GM21390 (cell line): Measurements from ENCODE around the gene GNG7.

Experiments used
- ATAC-seq: cut with Tn5 transposase; IDR thresholded peaks from one replicate; pipeline ENCODE4 v1.9.1; 2021; ENCODE audit not compliant: unreplicated experiment

GNG7 gene

GRCh38 chr19:2492870-2493269 is 209.6 kb downstream of the GNG7 start:
- no peak for ATAC-seq

- ATAC-seq: no peak
These were observed 211.2 kb downstream of the GNG7 start for GRCh38 chr19:2491130-2491801.

- no peak for ATAC-seq
These were observed 211.8 kb downstream of the GNG7 start for GRCh38 chr19:2490659-2491058.

DNA sequence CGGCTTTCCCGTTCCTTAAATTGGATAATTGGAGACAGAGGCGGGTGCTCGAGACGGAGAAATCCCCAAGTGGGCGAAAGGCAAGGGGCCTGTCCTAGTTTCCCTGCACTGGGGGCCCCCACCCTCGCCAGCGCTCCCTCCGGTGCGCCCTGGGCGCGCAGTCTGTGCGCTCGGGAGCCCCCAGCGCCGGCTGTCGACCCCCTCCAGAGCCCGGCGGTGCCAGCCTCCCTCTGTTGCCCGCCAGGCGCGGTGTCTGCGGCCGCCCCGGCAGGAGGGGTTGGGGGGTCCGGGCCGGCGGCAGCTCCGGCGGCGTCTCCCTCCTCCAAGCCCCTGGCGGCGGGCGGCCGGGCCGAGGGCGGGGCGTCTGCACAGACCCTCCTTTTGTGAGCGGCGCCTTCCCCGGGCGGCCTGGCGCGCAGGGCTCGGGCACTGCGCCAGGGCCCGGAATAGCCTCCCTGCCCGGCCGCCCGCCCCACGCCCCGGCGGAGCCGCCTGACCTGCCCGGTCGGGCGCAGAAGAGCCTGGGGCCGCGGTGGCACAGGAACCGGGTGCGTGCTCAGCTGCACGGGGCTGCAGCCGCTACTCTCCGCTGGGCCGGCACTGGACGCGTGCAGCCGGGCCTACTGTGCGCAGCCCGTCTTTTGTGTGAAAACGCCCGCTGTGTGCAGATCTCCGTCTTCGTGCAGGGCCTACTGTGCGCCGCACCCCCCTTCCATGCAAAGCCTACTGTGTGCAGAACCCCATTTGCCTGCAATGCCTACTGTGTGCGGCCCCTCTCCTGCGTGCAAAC is 213.4 kb downstream of the GNG7 start:
- ATAC-seq: no peak

DNA sequence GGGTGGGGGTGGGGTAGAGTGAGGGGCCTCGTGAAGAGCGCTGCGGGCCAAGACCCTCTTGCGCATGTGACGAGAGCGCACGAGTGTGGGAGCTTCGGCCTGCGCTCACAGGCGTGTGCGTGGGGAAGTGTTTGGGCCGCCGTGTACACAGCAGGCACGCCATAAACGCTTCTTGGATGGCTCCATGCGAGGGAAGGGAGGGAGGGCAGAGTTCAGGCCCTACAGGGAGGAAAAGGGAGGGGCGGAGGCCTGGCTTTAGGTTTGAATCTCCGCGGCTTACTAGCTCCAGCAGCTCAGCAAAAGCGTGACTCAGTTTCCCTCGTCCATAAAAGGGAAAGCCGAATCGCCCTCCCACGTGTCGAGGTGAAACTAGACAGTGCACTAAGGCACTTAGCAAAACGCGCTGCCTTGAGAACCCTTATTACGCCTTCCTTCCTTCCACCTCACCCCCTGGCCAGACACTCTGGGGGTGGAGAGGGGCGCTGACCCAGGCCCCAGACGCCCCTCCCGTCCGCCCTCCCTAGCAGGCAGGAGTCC is 214.0 kb downstream of the GNG7 start:
- no peak for ATAC-seq

- ATAC-seq: no peak
These were observed 214.7 kb downstream of the GNG7 start for GRCh38 chr19:2487842-2488241.

DNA sequence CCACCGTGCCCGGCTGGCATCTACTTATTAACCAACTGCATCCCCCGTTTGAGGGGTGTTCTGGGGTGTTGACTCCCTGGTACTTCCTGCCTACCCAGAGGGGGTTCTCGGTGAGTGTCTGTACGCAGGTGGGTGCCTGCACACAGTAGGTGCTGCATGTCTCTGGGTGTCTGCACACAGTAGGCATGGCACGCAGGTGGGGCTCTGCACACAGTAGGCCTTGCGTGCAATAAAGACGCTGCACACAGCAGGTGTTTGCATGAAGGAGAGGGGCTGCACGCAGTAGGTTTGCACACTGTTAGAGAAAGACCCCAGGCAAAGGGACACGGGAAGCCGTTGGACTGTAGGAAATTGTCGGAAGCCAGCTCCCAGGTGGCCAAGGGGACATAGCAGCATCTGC is 215.4 kb downstream of the GNG7 start:
- ATAC-seq: no peak

- no peak for ATAC-seq
These were observed 217.1 kb downstream of the GNG7 start for GRCh38 chr19:2485428-2485827.

DNA sequence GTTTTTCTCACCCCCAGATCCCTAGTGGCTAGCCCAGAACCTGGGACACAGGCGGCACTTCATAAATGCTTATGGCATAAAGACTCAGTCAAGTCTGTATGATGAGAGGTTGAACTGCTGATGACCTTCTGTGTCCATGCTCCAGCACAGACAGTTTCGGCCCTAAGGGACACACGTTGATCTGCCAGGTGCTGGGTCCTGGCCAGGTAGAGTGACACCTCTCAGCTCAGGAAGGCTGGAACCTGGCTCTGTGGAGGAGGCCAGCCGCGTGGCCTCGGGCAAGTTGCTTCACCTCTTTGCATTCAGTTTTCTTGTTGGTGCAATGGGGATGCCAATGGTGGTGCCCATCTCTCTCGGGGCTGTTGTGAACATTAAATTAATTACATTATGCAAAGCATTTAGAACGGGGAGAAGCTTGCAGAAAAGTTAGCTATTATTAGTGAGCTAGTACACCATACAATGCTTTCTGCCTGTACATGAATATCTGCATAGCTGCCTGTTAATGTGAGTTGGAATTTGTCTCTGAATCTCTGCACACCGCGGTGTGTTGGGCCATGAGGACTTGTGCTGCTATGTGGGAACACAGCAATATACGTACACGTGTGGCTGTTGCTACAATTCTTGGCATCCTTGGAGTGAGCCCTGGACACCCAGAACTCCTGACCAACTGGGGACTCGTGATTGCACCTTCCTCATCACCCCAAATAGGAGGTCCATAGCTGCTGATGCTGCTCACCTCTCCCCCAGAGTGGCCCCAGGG is 218.1 kb downstream of the GNG7 start:
- no peak for ATAC-seq

GRCh38 chr19:2483484-2484151 is 218.9 kb downstream of the GNG7 start:
- ATAC-seq: no peak

DNA sequence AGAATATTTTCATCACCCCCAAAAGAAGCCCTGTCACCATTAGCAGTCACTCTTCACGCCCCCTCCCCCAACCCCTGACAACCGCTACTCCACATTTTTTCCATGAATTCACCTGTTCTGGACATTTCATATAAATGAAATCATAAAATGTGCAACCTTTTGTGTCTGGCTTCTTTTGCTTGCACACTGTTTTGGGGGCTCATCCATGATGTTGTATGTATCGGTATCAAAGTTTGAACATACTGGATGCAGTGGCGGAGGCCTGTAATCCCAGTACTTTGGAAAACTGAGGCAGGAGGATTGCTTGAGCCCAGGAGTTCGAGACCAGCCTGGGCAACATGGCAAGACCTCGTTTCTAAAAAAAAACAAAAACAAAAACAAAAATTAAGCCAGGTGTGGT is 219.4 kb downstream of the GNG7 start:
- ATAC-seq: no peak

- ATAC-seq: no peak
These were observed 220.0 kb downstream of the GNG7 start for GRCh38 chr19:2482354-2483038.

- ATAC-seq: no peak
These were observed 221.0 kb downstream of the GNG7 start for GRCh38 chr19:2481466-2481865.

GRCh38 chr19:2479556-2480194 is 222.8 kb downstream of the GNG7 start:
- ATAC-seq: no peak

DNA sequence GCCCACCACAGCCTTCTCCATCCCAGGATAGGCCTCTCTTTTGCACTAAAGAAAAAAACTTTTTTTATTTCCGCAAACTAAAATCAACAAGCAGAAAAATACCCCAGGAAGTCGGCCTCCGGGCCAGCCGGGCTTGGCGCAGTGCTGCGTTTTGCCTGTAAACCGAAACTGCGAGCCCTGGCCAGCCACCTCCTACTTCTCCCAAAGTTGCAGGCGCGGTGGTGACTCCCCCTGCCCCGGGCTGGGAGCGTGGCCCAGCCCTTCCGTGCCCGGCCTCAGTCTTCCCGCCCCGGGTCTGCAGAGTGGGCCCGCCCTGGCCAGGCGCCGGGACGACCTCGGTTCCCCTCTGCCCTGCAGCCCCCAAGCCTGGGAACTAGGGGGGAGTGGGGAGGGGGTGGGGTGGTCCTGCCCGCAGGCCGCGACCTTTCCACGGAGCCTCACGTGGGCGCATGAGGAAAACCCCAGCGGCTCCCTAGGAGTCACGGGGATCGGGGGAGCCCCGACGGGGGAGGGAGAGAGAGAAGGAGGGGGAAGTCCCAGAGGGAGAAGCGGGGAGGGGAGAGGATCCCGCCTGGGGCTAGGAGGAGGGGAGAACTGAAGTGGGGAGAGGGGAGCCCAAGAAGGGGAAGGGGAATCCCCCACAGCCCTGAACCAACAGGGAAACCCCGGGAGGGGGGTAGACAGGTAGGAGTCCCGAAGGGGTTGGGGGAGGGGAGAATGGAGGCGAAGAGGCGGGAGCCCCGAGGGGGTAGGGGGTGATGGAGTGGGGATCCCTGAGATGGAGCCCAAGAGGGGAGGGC is 223.5 kb downstream of the GNG7 start:
- no peak for ATAC-seq

- ATAC-seq: no peak
These were observed 224.2 kb downstream of the GNG7 start for GRCh38 chr19:2478278-2478755.

GRCh38 chr19:2477732-2478191 is 224.7 kb downstream of the GNG7 start:
- ATAC-seq: no peak

DNA sequence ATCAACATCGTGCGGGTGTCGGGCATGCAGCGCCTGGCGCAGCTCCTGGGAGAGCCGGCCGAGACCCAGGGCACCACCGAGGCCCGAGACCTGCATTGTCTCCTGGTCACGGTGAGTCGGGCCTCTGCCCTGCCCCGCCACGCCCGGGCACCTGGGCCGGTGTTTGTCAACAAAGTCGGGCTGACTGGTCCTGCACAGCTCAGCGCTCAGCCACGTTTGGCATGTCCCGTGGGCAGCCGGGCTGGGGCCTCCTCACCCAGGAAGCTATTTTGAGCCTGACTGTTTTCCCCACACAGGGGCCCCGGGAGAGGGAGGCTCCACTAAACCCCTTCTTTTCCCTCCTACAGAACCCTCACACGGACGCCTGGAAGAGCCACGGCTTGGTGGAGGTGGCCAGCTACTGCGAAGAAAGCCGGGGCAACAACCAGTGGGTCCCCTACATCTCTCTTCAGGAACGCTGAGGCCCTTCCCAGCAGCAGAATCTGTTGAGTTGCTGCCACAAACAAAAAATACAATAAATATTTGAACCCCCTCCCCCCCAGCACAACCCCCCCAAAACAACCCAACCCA is 225.3 kb downstream of the GNG7 start:
- no peak for ATAC-seq
